Body of pancreas (tissue), 4 donors: ENCODE results near the gene RAP1GAP2. TPM values are rescaled to one million over a fixed set of nuclear protein-coding genes. Genes with fewer than 3 reads are reported as not detected.
"Not testable (repeated sequence)": the region's sequence is repeated elsewhere in the genome, so short reads cannot be mapped to it uniquely, and the experiment has no call there.

Source experiments
- ATAC-seq: fragments of 150-250 bp; one replicate; pipeline ENCODE4 v1.9.1; 2016
- DNase-seq, 4 donors: peaks; one replicate each; pipeline ENCODE4 v3.0.0-alpha.2; 2019
- H3K27ac ChIP-seq, 4 donors: fragments of 200-600 bp; sonication (generic); 1 replicate in 3 of 4; 2 replicates in 1 of 4; pipeline versions ENCODE4 v1.5.1 to v1.6.1; 2016 to 2019; ENCODE audit warnings: mild to moderate bottlenecking in 1 of 4, mixed read lengths in 1 of 4, moderate library complexity in 1 of 4
- H3K27me3 ChIP-seq, 2 donors: fragments of 200-600 bp; sonication (generic); one replicate each; pipeline ENCODE4 v1.6.0; 2016; ENCODE audit warnings: mild to moderate bottlenecking in 1 of 2
- H3K36me3 ChIP-seq, 2 donors: fragments of 200-600 bp; sonication (generic); replicated peaks in 1 of 2; 2 replicates each; pipeline ENCODE4 v1.5.1; 2016; ENCODE audit warnings: low read depth in 2 of 2; ENCODE audit not compliant: insufficient read depth in 1 of 2
- H3K4me1 ChIP-seq: fragments of 200-600 bp; sonication (generic); one replicate; pipeline ENCODE4 v1.6.0; 2016
- H3K4me3 ChIP-seq, 2 donors: fragments of 200-600 bp; sonication (generic); 1 replicate in 1 of 2; 2 replicates in 1 of 2; pipeline ENCODE4 v1.5.1; 2016 to 2019
- H3K9me3 ChIP-seq, 3 donors: fragments of 200-600 bp; sonication (generic); 1 replicate in 2 of 3; 2 replicates in 1 of 3; pipeline ENCODE4 v1.5.1; 2016
- WGBS, 2 donors: methylation state at CpG; one replicate each; pipeline ENCODE4 v1.1.5; 2017; 5-methylcytosine and 5-hydroxymethylcytosine counted together
- intact Hi-C: fragments of 100-400 bp; cut with DNase I; formaldehyde crosslinking; loops from one replicate; pipeline ENCODE4 v1.15.1; 2023
- microRNA counts, 2 donors: library from miRNA; unstranded; fragments of <30 nt; microRNA quantifications; one replicate each; lab custom pipeline; 2017
- microRNA-seq, 2 donors: library from miRNA; unstranded; fragments of <30 nt; microRNA quantifications; one replicate each; pipeline ENCODE4, GENCODE V29; 2016; ENCODE audit warnings: borderline number of aligned reads in 2 of 2, borderline replicate concordance in 2 of 2
- small RNA-seq: library from RNA; depleted of rRNA; stranded (forward); fragments of <200 nt; gene quantifications from one replicate; pipeline ENCODE3, GENCODE V24; 2016
- total RNA-seq, 2 donors: library from RNA; depleted of rRNA; stranded (reverse); fragments of >200 nt; gene quantifications; one replicate each; pipeline ENCODE4 v1.1.0, GENCODE V29; 2016

Gene RAP1GAP2
- total RNA-seq, 2 donors from 2014 or later, result 21.8 to 81.1 TPM

DNA sequence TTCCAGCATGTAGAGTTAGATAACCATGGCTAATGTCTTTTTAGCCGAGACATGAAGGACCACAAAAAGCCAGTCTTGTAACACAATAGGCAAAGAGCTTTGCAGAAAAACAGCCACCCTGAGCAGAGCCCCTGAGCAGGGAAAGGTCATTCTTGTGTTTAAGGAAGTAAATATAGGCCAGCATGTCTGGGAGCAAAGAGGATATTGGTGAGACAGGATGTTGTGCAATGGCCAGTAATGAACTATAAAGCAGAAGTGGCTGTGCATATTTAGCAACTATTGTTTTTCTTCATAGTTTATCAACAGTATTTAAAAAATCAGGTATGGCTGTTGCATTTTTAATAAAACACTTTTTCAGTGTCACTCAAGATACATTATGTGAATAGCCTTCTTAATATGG is 269.0 kb downstream of the RAP1GAP2 start:
- H3K27me3 ChIP-seq, intact Hi-C loops, H3K36me3 ChIP-seq, H3K4me3 ChIP-seq, H3K4me1 ChIP-seq, H3K9me3 ChIP-seq, ATAC-seq, H3K27ac ChIP-seq: not testable (repeated sequence)
- 33 to 73% methylated on average over 1 of the region's 1 CpG for WGBS, 2 donors
- peak in 1 of 4 donors; percentile 23 for DNase-seq

DNA sequence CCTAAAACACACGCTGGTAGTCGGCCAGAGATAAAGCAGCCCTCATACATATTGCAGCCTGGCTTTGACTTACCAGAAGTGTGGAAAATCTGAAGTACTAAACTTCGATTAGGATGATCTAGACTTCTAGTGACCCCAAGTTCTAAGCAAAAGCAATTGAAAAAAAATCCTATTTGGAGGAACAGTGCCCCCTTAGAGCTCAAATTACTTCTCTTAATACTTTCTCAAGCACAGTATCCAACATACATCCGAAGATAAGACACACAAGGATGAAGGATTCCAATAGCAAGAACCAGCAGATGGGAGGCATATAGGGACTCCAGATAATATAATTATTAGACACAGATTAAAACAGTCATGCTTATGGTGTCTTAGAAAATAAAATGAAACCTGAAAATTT is 277.6 kb downstream of the RAP1GAP2 start:
- H3K27ac ChIP-seq, H3K9me3 ChIP-seq, DNase-seq, H3K27me3 ChIP-seq, H3K4me3 ChIP-seq, intact Hi-C loops, H3K36me3 ChIP-seq, H3K4me1 ChIP-seq, ATAC-seq: not testable (repeated sequence)
- WGBS, 2 donors, result 53 to 58% methylated on average over 4 of the region's 4 CpGs

MicroRNAs within 50 kb of the gene (microRNA counts, 767-probe panel; counts per million panel counts)
- microRNA hsa-miR-1253 (lab: Ali Mortazavi, UCI), result 0 to 736 counts per million in 2 donors

Small RNA genes lying within 50 kb of the gene (microRNA-seq; reads per million reads assigned to microRNA genes)
- 0 reads per million in 2 donors for gene MIR1253

Small RNA genes lying within 50 kb of the gene (small RNA-seq; reads per million reads assigned to genes)
- gene MIR1253 (not detected), gene hsa-mir-1253 (not detected)

Other genes starting within 250 kb of the RAP1GAP2 start
- 10 to 100 TPM; 39.7 to 60.3 TPM for gene PAFAH1B1, start 202.8 kb upstream of the RAP1GAP2 start, total RNA-seq
- gene CLUH, start 84.7 kb upstream of the RAP1GAP2 start, total RNA-seq, result 100 to 1,000 TPM in 1 of 2 donors, 10 to 100 TPM in 1; 53.2 to 167 TPM
- gene CCDC92B, start 46.8 kb upstream of the RAP1GAP2 start, total RNA-seq, result under 1 TPM in 1 of 2 donors, not detected in 1; 0.26 TPM